ENCODE results near the gene PRTG. TPM values are rescaled to one million over a fixed set of nuclear protein-coding genes. Genes with fewer than 3 reads are reported as not detected.

The PRTG gene
- total and polyA plus RNA-seq, 7 experiments from 2014 or later = not detected

GRCh38 chr15:55588815-55589115 lies 154.2 kb downstream of the PRTG start:
- DNase-seq (no peak), ATAC-seq (no peak)
- Mint-ChIP-seq H3K4me3 (peak overlapping the region in 9 of 10 donors; percentile 66 to 83 (median 71)), H3K36me3 (peaks cover 0 to 5% (median 0%) of the 10 kb centered on the region in 5 donors), H3K4me1 (peaks cover 0 to 5% (median 4%) of the 10 kb centered on the region in 7 donors), H3K27ac (no peak overlapping the region), H3K9me3 (peaks cover 0 to 7% (median 0%) of the 10 kb centered on the region in 11 donors), H3K27me3 (peaks cover 37 to 51% (median 42%) of the 10 kb centered on the region in 5 donors)
- Histone ChIP-seq H3K36me3 (ENCODE audit: control insufficient read depth in 2 of 3, insufficient read depth in 3 of 3, low read length in 3 of 3) (no peaks in the 10 kb centered on the region), H3K27me3 (ENCODE audit: control insufficient read depth in 2 of 2, insufficient read depth in 2 of 2, low read length in 2 of 2) (peaks cover 4 to 19% of the 10 kb centered on the region in 2 donors), H3K4me1 (ENCODE audit: control insufficient read depth in 2 of 2, insufficient read depth in 2 of 2, low read length in 2 of 2) (no peaks in the 10 kb centered on the region), H3K4me3 (ENCODE audit: low read length) (no peak overlapping the region), H3K9me3 (ENCODE audit: control insufficient read depth in 2 of 3, low read length in 3 of 3) (no peaks in the 10 kb centered on the region), H3K27ac (ENCODE audit: low read depth, low read length) (no peak overlapping the region)
- POLR2A ChIA-PET = no interaction called here
- intact Hi-C loops (cut with micrococcal nuclease) = no loop called here
- CTCF ChIA-PET = interaction anchor here (0.6 kb wide), 1 partner anchor 706 kb away, joined by 3 read pairs; no protein-coding TSS in a partner anchor

GRCh38 chr15:55588070-55588814 lies 154.7 kb downstream of the PRTG start, which contains the start of gene PYGO1:
TSS of gene PYGO1 (minus strand) at chr15:55588345. CDS start at chr15:55587883, 462 bp downstream.
- Histone ChIP-seq H3K9me3 (ENCODE audit: control insufficient read depth in 2 of 3, low read length in 3 of 3) (no peaks in the 10 kb centered on the region), H3K36me3 (ENCODE audit: control insufficient read depth in 2 of 3, insufficient read depth in 3 of 3, low read length in 3 of 3) (no peaks in the 10 kb centered on the region), H3K4me3 (ENCODE audit: low read length) (peak within 1 kb of the TSS; percentile 35), H3K4me1 (ENCODE audit: control insufficient read depth in 2 of 2, insufficient read depth in 2 of 2, low read length in 2 of 2) (no peaks in the 10 kb centered on the region), H3K27me3 (ENCODE audit: control insufficient read depth in 2 of 2, insufficient read depth in 2 of 2, low read length in 2 of 2) (peaks cover 4 to 19% of the 10 kb centered on the region in 2 donors), H3K27ac (ENCODE audit: low read depth, low read length) (no peak within 1 kb of the TSS)
- Mint-ChIP-seq H3K27me3 (peaks cover 43 to 55% (median 44%) of the 10 kb centered on the region in 5 donors), H3K4me3 (peak within 1 kb of the TSS; percentile 59 to 83 (median 70)), H3K9me3 (peaks cover 0 to 7% (median 0%) of the 10 kb centered on the region in 11 donors), H3K4me1 (peaks cover 0 to 5% (median 4%) of the 10 kb centered on the region in 7 donors), H3K27ac (no peak within 1 kb of the TSS), H3K36me3 (peaks cover 0 to 5% (median 0%) of the 10 kb centered on the region in 5 donors)
- intact Hi-C loops (cut with micrococcal nuclease) = no loop called here
- ChIA-PET CTCF (interaction anchor here (0.6 kb wide), 1 partner anchor 707 kb away, joined by 3 read pairs; no protein-coding TSS in a partner anchor), POLR2A (no interaction called here)
- peak; percentile 67 for ATAC-seq
- peak in 8 of 9 donors; percentile 8 to 46 (median 18) for DNase-seq

GRCh38 chr15:55587321-55588069 lies 155.5 kb downstream of the PRTG start:
- H3K36me3 ChIP-seq (ENCODE audit: control insufficient read depth in 2 of 3, insufficient read depth in 3 of 3, low read length in 3 of 3) = no peaks in the 10 kb centered on the region
- H3K4me3 ChIP-seq (ENCODE audit: low read length) = peak overlapping the region; percentile 35
- Mint-ChIP-seq H3K27ac (no peak overlapping the region), H3K36me3 (peaks cover 0 to 5% (median 0%) of the 10 kb centered on the region in 5 donors), H3K4me1 (peaks cover 0 to 5% (median 4%) of the 10 kb centered on the region in 7 donors), H3K27me3 (peaks cover 43 to 56% (median 44%) of the 10 kb centered on the region in 5 donors), H3K4me3 (peak overlapping the region in 5 of 10 donors; percentile 45 to 77 (median 61)), H3K9me3 (peaks cover 0 to 7% (median 0%) of the 10 kb centered on the region in 11 donors)
- H3K27me3 ChIP-seq (ENCODE audit: control insufficient read depth in 2 of 2, insufficient read depth in 2 of 2, low read length in 2 of 2) = peaks cover 9 to 19% of the 10 kb centered on the region in 2 donors
- H3K9me3 ChIP-seq (ENCODE audit: control insufficient read depth in 2 of 3, low read length in 3 of 3) = no peaks in the 10 kb centered on the region
- ChIA-PET CTCF (no interaction called here), POLR2A (no interaction called here)
- peak; percentile 12 for ATAC-seq
- H3K27ac ChIP-seq (ENCODE audit: low read depth, low read length) = no peak overlapping the region
- intact Hi-C loops (cut with micrococcal nuclease) = no loop called here
- no peaks in the 10 kb centered on the region for H3K4me1 ChIP-seq (ENCODE audit: control insufficient read depth in 2 of 2, insufficient read depth in 2 of 2, low read length in 2 of 2)
- peak in 4 of 9 donors; percentile 3 to 24 (median 9) for DNase-seq

- CTCF ChIA-PET = no interaction called here
- Mint-ChIP-seq H3K27me3 (peaks cover 45 to 56% (median 48%) of the 10 kb centered on the region in 5 donors), H3K9me3 (peaks cover 0 to 7% (median 0%) of the 10 kb centered on the region in 11 donors), H3K27ac (no peak overlapping the region), H3K36me3 (peaks cover 0 to 5% (median 0%) of the 10 kb centered on the region in 5 donors), H3K4me3 (no peak overlapping the region), H3K4me1 (peaks cover 0 to 5% (median 4%) of the 10 kb centered on the region in 7 donors)
- no peaks in the 10 kb centered on the region for H3K9me3 ChIP-seq (ENCODE audit: control insufficient read depth in 2 of 3, low read length in 3 of 3)
- intact Hi-C loops (cut with micrococcal nuclease) = no loop called here
- no peaks in the 10 kb centered on the region for H3K4me1 ChIP-seq (ENCODE audit: control insufficient read depth in 2 of 2, insufficient read depth in 2 of 2, low read length in 2 of 2)
- ATAC-seq (no peak), DNase-seq (no peak)
- H3K36me3 ChIP-seq (ENCODE audit: control insufficient read depth in 2 of 3, insufficient read depth in 3 of 3, low read length in 3 of 3) = no peaks in the 10 kb centered on the region
- POLR2A ChIA-PET = no interaction called here
- no peak overlapping the region for H3K4me3 ChIP-seq (ENCODE audit: low read length)
- H3K27me3 ChIP-seq (ENCODE audit: control insufficient read depth in 2 of 2, insufficient read depth in 2 of 2, low read length in 2 of 2) = peaks cover 9 to 19% of the 10 kb centered on the region in 2 donors
- H3K27ac ChIP-seq (ENCODE audit: low read depth, low read length) = no peak overlapping the region
Measured at GRCh38 chr15:55586808-55587207, 156.1 kb downstream of the PRTG start.

GRCh38 chr15:55576943-55577342 lies 166.0 kb downstream of the PRTG start:
- Mint-ChIP-seq H3K27ac (no peak overlapping the region), H3K4me3 (no peak overlapping the region), H3K9me3 (no peaks in the 10 kb centered on the region), H3K4me1 (no peaks in the 10 kb centered on the region), H3K36me3 (no peaks in the 10 kb centered on the region), H3K27me3 (peaks cover 24 to 55% (median 33%) of the 10 kb centered on the region in 5 donors)
- ATAC-seq (no peak), DNase-seq (no peak)
- Histone ChIP-seq H3K4me3 (ENCODE audit: low read length) (no peak overlapping the region), H3K27me3 (ENCODE audit: control insufficient read depth in 2 of 2, insufficient read depth in 2 of 2, low read length in 2 of 2) (no peaks in the 10 kb centered on the region), H3K4me1 (ENCODE audit: control insufficient read depth in 2 of 2, insufficient read depth in 2 of 2, low read length in 2 of 2) (no peaks in the 10 kb centered on the region), H3K9me3 (ENCODE audit: control insufficient read depth in 2 of 3, low read length in 3 of 3) (no peaks in the 10 kb centered on the region), H3K36me3 (ENCODE audit: control insufficient read depth in 2 of 3, insufficient read depth in 3 of 3, low read length in 3 of 3) (no peaks in the 10 kb centered on the region), H3K27ac (ENCODE audit: low read depth, low read length) (no peak overlapping the region)
- ChIA-PET CTCF (no interaction called here), POLR2A (no interaction called here)
- intact Hi-C loops (cut with micrococcal nuclease) = no loop called here

- H3K9me3 Mint-ChIP-seq = peaks cover 0 to 10% (median 2%) of the 10 kb centered on the region in 11 donors
- POLR2A ChIA-PET = no interaction called here
Measured at GRCh38 chr15:55574096-55574495, 168.9 kb downstream of the PRTG start.

More at GRCh38 chr15:55574096-55574495, 168.9 kb downstream of the PRTG start:
- no peaks in the 10 kb centered on the region for H3K36me3 Mint-ChIP-seq
- Histone ChIP-seq H3K27ac (ENCODE audit: low read depth, low read length) (no peak overlapping the region), H3K4me1 (ENCODE audit: control insufficient read depth in 2 of 2, insufficient read depth in 2 of 2, low read length in 2 of 2) (no peaks in the 10 kb centered on the region), H3K36me3 (ENCODE audit: control insufficient read depth in 2 of 3, insufficient read depth in 3 of 3, low read length in 3 of 3) (no peaks in the 10 kb centered on the region), H3K27me3 (ENCODE audit: control insufficient read depth in 2 of 2, insufficient read depth in 2 of 2, low read length in 2 of 2) (no peaks in the 10 kb centered on the region), H3K9me3 (ENCODE audit: control insufficient read depth in 2 of 3, low read length in 3 of 3) (no peaks in the 10 kb centered on the region), H3K4me3 (ENCODE audit: low read length) (no peak overlapping the region)
- H3K27me3 Mint-ChIP-seq = peaks cover 19 to 62% (median 38%) of the 10 kb centered on the region in 5 donors
- H3K27ac Mint-ChIP-seq = no peak overlapping the region
- DNase-seq = no peak
- CTCF ChIA-PET = no interaction called here
- intact Hi-C loops (cut with micrococcal nuclease) = no loop called here
- no peak for ATAC-seq
- H3K4me1 Mint-ChIP-seq = no peaks in the 10 kb centered on the region
- H3K4me3 Mint-ChIP-seq = no peak overlapping the region
